Mucosa of descending colon (tissue), 3 donors: ENCODE data around the gene PARD3B. TPM values are rescaled to one million over a fixed set of nuclear protein-coding genes. Genes with fewer than 3 reads are reported as not detected.
A peak's percentile ranks its signal among the peaks of the same experiment; 100 is the strongest.

Source experiments
- ATAC-seq: fragments of 200-7000 bp; cut with Tn5 transposase; one replicate; pipeline ENCODE4 v1.9.1; 2020; ENCODE audit warnings: mild to moderate bottlenecking, moderate library complexity
- DNase-seq, 3 donors: peaks; one replicate each; pipeline ENCODE4 v3.0.0-alpha.2; 2020
- H3K36me3 ChIP-seq: fragments of 200-600 bp; one replicate; pipeline ENCODE4 v1.8.0; 2021; ENCODE audit warnings: low read depth, mild to moderate bottlenecking
- H3K4me1 ChIP-seq: fragments of 200-600 bp; one replicate; pipeline ENCODE4 v1.8.0; 2021; ENCODE audit warnings: low read depth, mild to moderate bottlenecking
- H3K4me3 ChIP-seq: fragments of 200-600 bp; one replicate; pipeline ENCODE4 v1.8.0; 2021; ENCODE audit warnings: mild to moderate bottlenecking
- H3K9me3 ChIP-seq: fragments of 200-600 bp; one replicate; pipeline ENCODE4 v1.8.0; 2021; ENCODE audit warnings: mild to moderate bottlenecking
- CTCF ChIP-seq: fragments of 200-600 bp; IDR thresholded peaks from one replicate; pipeline ENCODE4 v1.8.0; 2022; ENCODE audit warnings: antibody characterized with exemption, mild to moderate bottlenecking
- intact Hi-C, 2 donors: fragments of 100-400 bp; cut with DNase I in 1 of 2; cut with micrococcal nuclease in 1 of 2; formaldehyde crosslinking; loops; one replicate each; pipeline versions ENCODE4 v1.11.0 to v1.11.1; 2022; cut with DNase I, micrococcal nuclease
- total RNA-seq, 3 donors: library from RNA; stranded (reverse); fragmentation: NEBNext Ultra II Directional in 2 of 3; extraction: Animal tissue kit (Norgen Biotek cat#: 25700) in 2 of 3; gene quantifications; one replicate each; pipeline versions ENCODE4 v1.2.1 to v1.2.4, GENCODE V29; 2021 to 2023
- donor health status: DM: no; HTN: no; CAD: no; lungs with moderate emphysema.
- donor health status: DM: no; HTN: no; CAD: no.
- donor health status: DM: no; HTN: yes; CAD: no.

Gene PARD3B
- total RNA-seq, 3 donors from 2014 or later, result 21.1 to 56.8 (median 44.0) TPM

- Histone ChIP-seq H3K36me3 (no peaks in the 10 kb centered on the region), H3K4me1 (no peaks in the 10 kb centered on the region), H3K4me3 (no peak overlapping the region), H3K9me3 (peaks cover 6% of the 10 kb centered on the region)
- ATAC-seq (no peak), DNase-seq (no peak)
- no peak for TF ChIP-seq CTCF
- intact Hi-C loops, result no loop called here
Measured at GRCh38 chr2:204560902-204561301, 15.6 kb downstream of the PARD3B start.

GRCh38 chr2:204561771-204562170 lies 16.5 kb downstream of the PARD3B start:
- no peak for TF ChIP-seq CTCF
- DNase-seq, result no peak
- intact Hi-C loops, result no loop called here
- Histone ChIP-seq H3K9me3 (peaks cover 6% of the 10 kb centered on the region), H3K4me1 (no peaks in the 10 kb centered on the region), H3K4me3 (no peak overlapping the region), H3K36me3 (no peaks in the 10 kb centered on the region)
- no peak for ATAC-seq

- intact Hi-C loops, result no loop called here
- H3K4me3 ChIP-seq, result no peak overlapping the region
- no peak for ATAC-seq
- no peaks in the 10 kb centered on the region for H3K4me1 ChIP-seq
- DNase-seq, result no peak
- H3K36me3 ChIP-seq, result no peaks in the 10 kb centered on the region
- no peak for TF ChIP-seq CTCF
- no peaks in the 10 kb centered on the region for H3K9me3 ChIP-seq
Measured at GRCh38 chr2:204566439-204566838, 21.2 kb downstream of the PARD3B start.

- H3K36me3 ChIP-seq, result no peaks in the 10 kb centered on the region
- no peaks in the 10 kb centered on the region for H3K4me1 ChIP-seq
- TF ChIP-seq CTCF, result no peak
- intact Hi-C loops, result no loop called here
- no peaks in the 10 kb centered on the region for H3K9me3 ChIP-seq
- H3K4me3 ChIP-seq, result no peak overlapping the region
- DNase-seq (no peak), ATAC-seq (peak; percentile 53)
Measured at GRCh38 chr2:204570421-204570820, 25.1 kb downstream of the PARD3B start.

- intact Hi-C loops, result no loop called here
- Histone ChIP-seq H3K9me3 (no peaks in the 10 kb centered on the region), H3K4me3 (no peak overlapping the region), H3K4me1 (no peaks in the 10 kb centered on the region), H3K36me3 (no peaks in the 10 kb centered on the region)
- no peak for TF ChIP-seq CTCF
- DNase-seq (no peak), ATAC-seq (no peak)
Measured at GRCh38 chr2:204571041-204571440, 25.8 kb downstream of the PARD3B start.

- Histone ChIP-seq H3K4me1 (no peaks in the 10 kb centered on the region), H3K4me3 (no peak overlapping the region), H3K9me3 (no peaks in the 10 kb centered on the region), H3K36me3 (no peaks in the 10 kb centered on the region)
- TF ChIP-seq CTCF, result no peak
- DNase-seq, result no peak
- no peak for ATAC-seq
- intact Hi-C loops, result no loop called here
Measured at GRCh38 chr2:204571911-204572310, 26.6 kb downstream of the PARD3B start.
